Psoas muscle (tissue), 8 donors: ENCODE data around the gene ANKRD23. TPM values are rescaled to one million over a fixed set of nuclear protein-coding genes. Genes with fewer than 3 reads are reported as not detected.
A peak's percentile ranks its signal among the peaks of the same experiment; 100 is the strongest.

Experiments
- ATAC-seq, 4 donors: fragments of 200-7000 bp; cut with Tn5 transposase; one replicate each; pipeline ENCODE4 v1.9.1; 2020; ENCODE audit warnings: moderate library complexity in 3 of 4, mild to moderate bottlenecking in 2 of 4
- DNase-seq, 2 donors: peaks; one replicate each; pipeline ENCODE4 v3.0.0-alpha.2; 2020
- H3K27ac ChIP-seq: fragments of 200-600 bp; one replicate; pipeline ENCODE4 v1.8.0; 2022
- H3K27me3 ChIP-seq, 3 donors: fragments of 200-600 bp in 1 of 3; one replicate each; pipeline versions ENCODE4 v1.6.1 to v1.8.0; 2013 to 2022; ENCODE audit warnings: low read length in 2 of 3, mild to moderate bottlenecking in 2 of 3, moderate library complexity in 1 of 3; ENCODE audit not compliant: insufficient read depth in 3 of 3
- H3K36me3 ChIP-seq, 2 donors: fragments of 200-600 bp in 1 of 2; one replicate each; pipeline versions ENCODE4 v1.6.1 to v1.8.0; 2013 to 2022; ENCODE audit warnings: low read depth in 1 of 2, mild to moderate bottlenecking in 1 of 2, moderate library complexity in 1 of 2; ENCODE audit not compliant: insufficient read depth in 1 of 2
- H3K4me1 ChIP-seq: fragments of 200-600 bp; one replicate; pipeline ENCODE4 v1.8.0; 2022
- H3K4me3 ChIP-seq: fragments of 200-600 bp; one replicate; pipeline ENCODE4 v1.8.0; 2022; ENCODE audit warnings: mild to moderate bottlenecking
- H3K9me3 ChIP-seq: fragments of 200-600 bp; one replicate; pipeline ENCODE4 v1.8.0; 2022
- WGBS, 3 donors: extraction: QIAGEN DNeasy Blood & Tissue Kit; methylation state at CpG; one replicate each; pipeline versions ENCODE4 v1.1.6 to v1.1.7; 2013; 5-methylcytosine and 5-hydroxymethylcytosine counted together
- intact Hi-C, 2 donors: fragments of 100-400 bp; cut with DNase I; formaldehyde crosslinking; loops; one replicate each; pipeline versions ENCODE4 v1.11.0 to v1.14.2; 2022
- polyA plus RNA-seq, 3 donors: library from polyadenylated mRNA; stranded (reverse); fragments of 200-250 nt; gene quantifications; one replicate each; pipeline ENCODE4 v1.2.3, GENCODE V29; 2013
- total RNA-seq, 4 donors: library from RNA; stranded (reverse); fragmentation: NEBNext Ultra II Directional in 2 of 4; extraction: Animal tissue kit (Norgen Biotek cat#: 25700) in 2 of 4; gene quantifications; one replicate each; pipeline versions ENCODE4 v1.2.1 to v1.2.4, GENCODE V29; 2021 to 2023
- TF ChIP-seq, protein P1 (sequence below): fragments of 200-600 bp; IDR thresholded peaks from one replicate; pipeline ENCODE4 v1.8.0; 2022; ENCODE audit warnings: antibody characterized with exemption
- donor health status: healthy with polysubstance abuse.
- donor health status: DM: no; HTN: no; CAD: no; lungs with moderate emphysema.
- donor health status: Bipolar disorder and iron deficiency.
- donor health status: healthy.
- donor health status: DM: yes; HTN: yes; CAD: no.
- donor health status: DM: no; HTN: no; CAD: no.
- donor health status: DM: no; HTN: no; CAD: no.
- donor health status: DM: yes; HTN: yes; CAD: no.

Gene ANKRD23
- total and polyA plus RNA-seq, 7 donors: 256 to 1,374 (median 788) TPM

GRCh38 chr2:96813656-96814055, 30.2 kb downstream of the ANKRD23 start:
- H3K4me1 ChIP-seq: peaks cover 44% of the 10 kb centered on the region
- no peak overlapping the region for H3K27ac ChIP-seq
- DNase-seq (no peak), ATAC-seq (no peak)
- TF ChIP-seq, protein P1, sequence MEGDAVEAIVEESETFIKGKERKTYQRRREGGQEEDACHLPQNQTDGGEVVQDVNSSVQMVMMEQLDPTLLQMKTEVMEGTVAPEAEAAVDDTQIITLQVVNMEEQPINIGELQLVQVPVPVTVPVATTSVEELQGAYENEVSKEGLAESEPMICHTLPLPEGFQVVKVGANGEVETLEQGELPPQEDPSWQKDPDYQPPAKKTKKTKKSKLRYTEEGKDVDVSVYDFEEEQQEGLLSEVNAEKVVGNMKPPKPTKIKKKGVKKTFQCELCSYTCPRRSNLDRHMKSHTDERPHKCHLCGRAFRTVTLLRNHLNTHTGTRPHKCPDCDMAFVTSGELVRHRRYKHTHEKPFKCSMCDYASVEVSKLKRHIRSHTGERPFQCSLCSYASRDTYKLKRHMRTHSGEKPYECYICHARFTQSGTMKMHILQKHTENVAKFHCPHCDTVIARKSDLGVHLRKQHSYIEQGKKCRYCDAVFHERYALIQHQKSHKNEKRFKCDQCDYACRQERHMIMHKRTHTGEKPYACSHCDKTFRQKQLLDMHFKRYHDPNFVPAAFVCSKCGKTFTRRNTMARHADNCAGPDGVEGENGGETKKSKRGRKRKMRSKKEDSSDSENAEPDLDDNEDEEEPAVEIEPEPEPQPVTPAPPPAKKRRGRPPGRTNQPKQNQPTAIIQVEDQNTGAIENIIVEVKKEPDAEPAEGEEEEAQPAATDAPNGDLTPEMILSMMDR: no peak
- intact Hi-C loops: no loop called here
- H3K36me3 ChIP-seq: peaks cover 0 to 30% of the 10 kb centered on the region in 2 donors
- no peaks in the 10 kb centered on the region for H3K27me3 ChIP-seq
- no peaks in the 10 kb centered on the region for H3K9me3 ChIP-seq
- no peak overlapping the region for H3K4me3 ChIP-seq
- 84 to 95% (median 92%) methylated on average over 4 of the region's 4 CpGs for WGBS, 3 donors

GRCh38 chr2:96811917-96812316, 31.9 kb downstream of the ANKRD23 start:
- WGBS, 3 donors: 15 to 22% (median 16%) methylated on average over 3 of the region's 3 CpGs
- TF ChIP-seq, protein P1: no peak
- ATAC-seq (peak; percentile 17 to 51 (median 38)), DNase-seq (peak; percentile 64 to 84)
- H3K27ac ChIP-seq: peak overlapping the region; percentile 71
- intact Hi-C loops: no loop called here
- peaks cover 0 to 35% of the 10 kb centered on the region in 2 donors for H3K36me3 ChIP-seq
- H3K4me1 ChIP-seq: peaks cover 30% of the 10 kb centered on the region
- H3K4me3 ChIP-seq: no peak overlapping the region
- H3K27me3 ChIP-seq: no peaks in the 10 kb centered on the region
- H3K9me3 ChIP-seq: no peaks in the 10 kb centered on the region

DNA sequence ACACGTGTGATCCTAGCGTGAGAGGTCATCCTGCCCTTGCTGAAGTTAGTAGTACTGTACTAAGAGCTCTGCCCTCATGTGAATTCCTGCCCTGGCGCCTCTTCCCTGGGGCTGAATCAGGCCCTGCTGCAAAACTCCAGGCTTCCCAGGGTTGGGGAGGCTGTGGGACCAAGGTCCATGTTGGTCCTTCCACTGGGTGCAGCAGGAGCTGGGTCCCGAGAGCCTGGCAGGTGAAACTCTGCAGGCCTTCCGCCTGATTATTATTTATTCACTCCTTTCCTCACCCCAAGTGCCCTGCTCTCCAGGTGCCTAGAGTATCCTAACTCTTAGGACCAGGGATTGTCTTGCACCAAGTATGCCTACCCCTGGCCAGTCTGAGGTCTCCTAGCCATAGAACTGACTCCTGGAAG, 33.0 kb downstream of the ANKRD23 start:
- WGBS, 3 donors: 75 to 88% (median 86%) methylated on average over 5 of the region's 5 CpGs
- ATAC-seq (no peak), DNase-seq (no peak)
- Histone ChIP-seq H3K4me3 (no peak overlapping the region), H3K4me1 (peaks cover 30% of the 10 kb centered on the region), H3K27ac (peak overlapping the region; percentile 71), H3K9me3 (no peaks in the 10 kb centered on the region), H3K36me3 (peaks cover 0 to 40% of the 10 kb centered on the region in 2 donors), H3K27me3 (no peaks in the 10 kb centered on the region)
- TF ChIP-seq, protein P1: no peak
- intact Hi-C loops: no loop called here

DNA sequence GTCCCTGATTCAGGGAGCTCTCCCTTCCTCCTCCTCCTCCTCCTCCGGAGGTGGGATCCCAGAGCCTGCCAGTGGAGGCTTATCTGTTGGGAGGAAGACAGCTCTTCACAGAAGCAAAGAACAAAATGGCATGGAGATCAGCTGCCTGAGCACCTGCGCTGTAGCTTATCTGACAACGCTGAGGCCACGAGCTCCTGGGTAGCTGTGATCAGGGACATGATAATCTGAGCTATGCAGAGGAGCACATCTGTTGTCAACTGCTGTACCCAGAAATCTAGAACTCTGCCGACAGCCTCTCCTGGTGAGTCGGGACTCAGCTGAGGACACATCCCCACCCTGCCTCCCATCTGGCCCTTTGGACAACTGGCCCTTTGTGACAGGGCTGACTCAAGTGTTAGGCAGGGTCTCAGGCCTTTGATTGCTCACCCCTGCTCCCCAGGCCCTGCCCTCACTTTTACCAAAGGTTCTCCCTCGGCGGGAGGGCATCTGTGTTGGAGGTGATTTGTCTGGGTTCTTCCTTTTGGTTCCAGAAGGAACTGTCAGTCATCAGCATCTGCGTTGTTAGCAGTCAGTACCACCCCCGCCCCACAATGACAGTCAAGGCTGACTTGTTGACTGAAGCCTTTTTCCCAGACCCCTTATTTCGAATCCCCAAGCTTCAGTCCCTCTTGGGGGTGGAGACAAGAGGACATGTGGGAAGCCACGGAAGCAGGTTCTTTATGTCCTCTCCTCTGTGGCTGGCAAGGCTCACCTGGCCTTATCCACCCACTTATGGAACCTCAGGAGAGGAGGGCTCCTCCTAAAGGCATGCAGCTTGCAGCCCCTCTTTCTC, 33.7 kb downstream of the ANKRD23 start:
- no peak overlapping the region for H3K27ac ChIP-seq
- TF ChIP-seq, protein P1: no peak
- peaks cover 29% of the 10 kb centered on the region for H3K4me1 ChIP-seq
- ATAC-seq (no peak), DNase-seq (no peak)
- H3K36me3 ChIP-seq: peaks cover 0 to 40% of the 10 kb centered on the region in 2 donors
- no peak overlapping the region for H3K4me3 ChIP-seq
- 76 to 80% (median 78%) methylated on average over 12 of the region's 12 CpGs for WGBS, 3 donors
- intact Hi-C loops: loop anchor here in 1 of 2 donors (5.0 kb wide), 1 partner anchor 43 kb away; no protein-coding TSS in a partner anchor
- H3K9me3 ChIP-seq: no peaks in the 10 kb centered on the region
- H3K27me3 ChIP-seq: no peaks in the 10 kb centered on the region
